Measurements from ENCODE around the gene IL1R2.

DNA sequence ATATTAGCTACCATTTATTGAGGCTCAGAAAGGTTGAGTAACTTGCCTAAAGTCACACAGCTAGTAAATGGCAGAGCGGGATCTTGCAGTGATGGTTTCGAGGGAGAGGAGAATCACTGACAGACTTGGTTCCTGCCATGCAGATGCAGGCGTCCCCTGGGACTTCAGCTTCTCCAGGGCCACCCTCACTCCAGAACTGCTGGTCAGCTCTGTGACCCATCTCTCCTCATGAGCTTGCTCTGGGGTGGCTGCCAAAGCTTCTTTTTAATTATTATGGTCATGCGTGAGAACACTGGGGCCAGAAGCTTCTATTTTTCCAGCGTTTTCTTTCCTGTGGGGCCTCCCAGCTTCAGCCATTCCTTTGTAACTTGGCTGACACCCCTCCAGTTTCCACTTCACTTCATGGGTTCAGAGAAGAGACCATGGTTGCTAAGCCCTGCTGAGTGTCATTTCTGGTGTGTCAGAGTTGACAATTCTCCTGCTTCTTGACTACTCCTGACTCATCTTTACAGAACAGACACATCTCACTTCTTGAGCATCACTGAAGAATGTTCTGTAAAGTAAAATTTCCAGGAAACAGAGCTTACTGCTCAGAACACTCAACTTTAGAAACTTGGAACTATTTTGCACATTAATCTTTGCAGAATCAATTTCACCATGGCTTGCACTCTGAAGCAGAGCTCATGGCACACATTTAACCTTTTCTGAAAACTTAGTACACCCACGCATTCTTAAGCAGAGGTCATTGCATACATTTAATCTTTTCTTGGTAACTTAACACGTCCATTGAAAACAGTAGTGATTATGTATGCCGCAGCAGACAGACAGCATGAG, 70.4 kb downstream of the IL1R2 start:
- no peak for TF ChIP-seq SIRT6 (IDR thresholded peaks at IDR 0.05; ENCODE audit: low read depth, low read length)
- TF ChIP-seq ELF4 (CRISPR knock-in tag; IDR thresholded peaks at IDR 0.05) = no peak
- no peak for TF ChIP-seq ZNF274 (IDR thresholded peaks at IDR 0.05; ENCODE audit: borderline replicate concordance, low read depth, low read length)
- TF ChIP-seq MYC (IDR thresholded peaks at IDR 0.05; ENCODE audit: low read depth, low read length) = no peak
- no peak for TF ChIP-seq MYC (CRISPR knock-in tag; IDR thresholded peaks at IDR 0.05; ENCODE audit: borderline replicate concordance, low read depth)
- no peak for TF ChIP-seq KAT8 (IDR thresholded peaks at IDR 0.05; ENCODE audit: low read depth)
- TF ChIP-seq, protein P1, sequence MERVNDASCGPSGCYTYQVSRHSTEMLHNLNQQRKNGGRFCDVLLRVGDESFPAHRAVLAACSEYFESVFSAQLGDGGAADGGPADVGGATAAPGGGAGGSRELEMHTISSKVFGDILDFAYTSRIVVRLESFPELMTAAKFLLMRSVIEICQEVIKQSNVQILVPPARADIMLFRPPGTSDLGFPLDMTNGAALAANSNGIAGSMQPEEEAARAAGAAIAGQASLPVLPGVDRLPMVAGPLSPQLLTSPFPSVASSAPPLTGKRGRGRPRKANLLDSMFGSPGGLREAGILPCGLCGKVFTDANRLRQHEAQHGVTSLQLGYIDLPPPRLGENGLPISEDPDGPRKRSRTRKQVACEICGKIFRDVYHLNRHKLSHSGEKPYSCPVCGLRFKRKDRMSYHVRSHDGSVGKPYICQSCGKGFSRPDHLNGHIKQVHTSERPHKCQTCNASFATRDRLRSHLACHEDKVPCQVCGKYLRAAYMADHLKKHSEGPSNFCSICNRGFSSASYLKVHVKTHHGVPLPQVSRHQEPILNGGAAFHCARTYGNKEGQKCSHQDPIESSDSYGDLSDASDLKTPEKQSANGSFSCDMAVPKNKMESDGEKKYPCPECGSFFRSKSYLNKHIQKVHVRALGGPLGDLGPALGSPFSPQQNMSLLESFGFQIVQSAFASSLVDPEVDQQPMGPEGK (CRISPR knock-in tag; IDR thresholded peaks at IDR 0.05; ENCODE audit: borderline replicate concordance) = no peak
- TF ChIP-seq, protein P2, sequence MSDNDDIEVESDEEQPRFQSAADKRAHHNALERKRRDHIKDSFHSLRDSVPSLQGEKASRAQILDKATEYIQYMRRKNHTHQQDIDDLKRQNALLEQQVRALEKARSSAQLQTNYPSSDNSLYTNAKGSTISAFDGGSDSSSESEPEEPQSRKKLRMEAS (CRISPR knock-in tag; IDR thresholded peaks at IDR 0.05) = no peak
- peak; percentile 76 for TF ChIP-seq EGR1 (conservative IDR thresholded peaks at IDR 0.05)
- TF ChIP-seq MAFF (IDR thresholded peaks at IDR 0.05; ENCODE audit: low read length) = no peak
- TF ChIP-seq, protein P3, sequence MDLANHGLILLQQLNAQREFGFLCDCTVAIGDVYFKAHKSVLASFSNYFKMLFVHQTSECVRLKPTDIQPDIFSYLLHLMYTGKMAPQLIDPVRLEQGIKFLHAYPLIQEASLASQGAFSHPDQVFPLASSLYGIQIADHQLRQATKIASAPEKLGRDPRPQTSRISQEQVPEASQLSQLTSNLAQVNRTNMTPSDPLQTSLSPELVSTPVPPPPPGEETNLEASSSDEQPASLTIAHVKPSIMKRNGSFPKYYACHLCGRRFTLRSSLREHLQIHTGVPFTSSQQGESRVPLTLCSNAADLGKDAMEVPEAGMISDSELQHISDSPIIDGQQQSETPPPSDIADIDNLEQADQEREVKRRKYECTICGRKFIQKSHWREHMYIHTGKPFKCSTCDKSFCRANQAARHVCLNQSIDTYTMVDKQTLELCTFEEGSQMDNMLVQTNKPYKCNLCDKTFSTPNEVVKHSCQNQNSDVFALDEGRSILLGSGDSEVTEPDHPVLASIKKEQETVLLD (IDR thresholded peaks at IDR 0.05) = no peak
- TF ChIP-seq, protein P4, sequence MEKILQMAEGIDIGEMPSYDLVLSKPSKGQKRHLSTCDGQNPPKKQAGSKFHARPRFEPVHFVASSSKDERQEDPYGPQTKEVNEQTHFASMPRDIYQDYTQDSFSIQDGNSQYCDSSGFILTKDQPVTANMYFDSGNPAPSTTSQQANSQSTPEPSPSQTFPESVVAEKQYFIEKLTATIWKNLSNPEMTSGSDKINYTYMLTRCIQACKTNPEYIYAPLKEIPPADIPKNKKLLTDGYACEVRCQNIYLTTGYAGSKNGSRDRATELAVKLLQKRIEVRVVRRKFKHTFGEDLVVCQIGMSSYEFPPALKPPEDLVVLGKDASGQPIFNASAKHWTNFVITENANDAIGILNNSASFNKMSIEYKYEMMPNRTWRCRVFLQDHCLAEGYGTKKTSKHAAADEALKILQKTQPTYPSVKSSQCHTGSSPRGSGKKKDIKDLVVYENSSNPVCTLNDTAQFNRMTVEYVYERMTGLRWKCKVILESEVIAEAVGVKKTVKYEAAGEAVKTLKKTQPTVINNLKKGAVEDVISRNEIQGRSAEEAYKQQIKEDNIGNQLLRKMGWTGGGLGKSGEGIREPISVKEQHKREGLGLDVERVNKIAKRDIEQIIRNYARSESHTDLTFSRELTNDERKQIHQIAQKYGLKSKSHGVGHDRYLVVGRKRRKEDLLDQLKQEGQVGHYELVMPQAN (IDR thresholded peaks at IDR 0.05; ENCODE audit: borderline replicate concordance) = no peak

Measured in K562 (cell line).